Astrocyte (in vitro differentiated cells and primary cell): ENCODE data around the gene CACNB4. TPM values are rescaled to one million over a fixed set of nuclear protein-coding genes. Genes with fewer than 3 reads are reported as not detected.

Experiments used
- DNase-seq: peaks from one replicate; pipeline ENCODE4 v3.0.0-alpha.2; 2010; ENCODE audit warnings: low read depth
- FAIRE-seq: peaks from 2 replicates; lab custom pipeline; 2011; peaks lifted over from hg19 to GRCh38; lab: Jason Lieb, UNC
- H2AFZ ChIP-seq: 2 replicates; pipeline ENCODE4 v1.6.0; 2012; ENCODE audit warnings: low read depth, low read length, inconsistent platforms
- H3K27ac ChIP-seq: 2 replicates; pipeline ENCODE4 v1.5.1; 2011; ENCODE audit warnings: low read depth, low read length, inconsistent platforms
- H3K27me3 ChIP-seq: 2 replicates; pipeline ENCODE4 v1.6.0; 2011; ENCODE audit warnings: low read length, inconsistent platforms; ENCODE audit not compliant: insufficient read depth
- H3K36me3 ChIP-seq: 2 replicates; pipeline ENCODE4 v1.5.1; 2011; ENCODE audit warnings: low read length, inconsistent platforms; ENCODE audit not compliant: insufficient read depth
- H3K4me1 ChIP-seq: 2 replicates; pipeline ENCODE4 v1.5.1; 2011; ENCODE audit warnings: low read length, inconsistent platforms; ENCODE audit not compliant: insufficient read depth
- H3K4me2 ChIP-seq: 2 replicates; pipeline ENCODE4 v1.6.0; 2012; ENCODE audit warnings: low read length, inconsistent platforms
- H3K4me3 ChIP-seq: 2 replicates; pipeline ENCODE4 v1.5.1; 2011; ENCODE audit warnings: low read depth, mild to moderate bottlenecking, low read length, inconsistent platforms; ENCODE audit not compliant: insufficient read depth
- H3K79me2 ChIP-seq: 2 replicates; pipeline ENCODE4 v1.6.0; 2012; ENCODE audit warnings: mild to moderate bottlenecking, low read length, inconsistent platforms; ENCODE audit not compliant: insufficient read depth
- H3K9ac ChIP-seq: 2 replicates; pipeline ENCODE4 v1.6.0; 2012; ENCODE audit warnings: mild to moderate bottlenecking, low read length, inconsistent platforms
- H3K9me3 ChIP-seq: 2 replicates; pipeline ENCODE4 v1.5.1; 2012; ENCODE audit warnings: low read depth, mild to moderate bottlenecking, low read length, inconsistent platforms; ENCODE audit not compliant: insufficient read depth
- H4K20me1 ChIP-seq: 2 replicates; pipeline ENCODE4 v1.6.0; 2012; ENCODE audit warnings: low read length, inconsistent platforms; ENCODE audit not compliant: insufficient read depth
- H3K27ac Mint-ChIP-seq: one replicate; pipeline ENCODE4 v1.8.0; 2021; ENCODE audit warnings: mild to moderate bottlenecking, mixed read lengths; ENCODE audit not compliant: unreplicated experiment
- H3K27me3 Mint-ChIP-seq: one replicate; pipeline ENCODE4 v1.8.0; 2021; ENCODE audit warnings: low read depth, mixed read lengths; ENCODE audit not compliant: unreplicated experiment
- H3K36me3 Mint-ChIP-seq: one replicate; pipeline ENCODE4 v1.8.0; 2021; ENCODE audit warnings: low read depth, mixed read lengths; ENCODE audit not compliant: unreplicated experiment
- H3K4me1 Mint-ChIP-seq: one replicate; pipeline ENCODE4 v1.8.0; 2021; ENCODE audit warnings: low read depth, mixed read lengths; ENCODE audit not compliant: unreplicated experiment
- H3K4me3 Mint-ChIP-seq: one replicate; pipeline ENCODE4 v1.8.0; 2021; ENCODE audit warnings: mild to moderate bottlenecking, moderate library complexity, mixed read lengths; ENCODE audit not compliant: unreplicated experiment
- H3K9me3 Mint-ChIP-seq: one replicate; pipeline ENCODE4 v1.8.0; 2021; ENCODE audit warnings: mild to moderate bottlenecking, mixed read lengths; ENCODE audit not compliant: unreplicated experiment
- EZH2 ChIP-seq: IDR thresholded peaks from 2 replicates; pipeline ENCODE4 v1.6.1; 2012; ENCODE audit warnings: mild to moderate bottlenecking, low read length, inconsistent platforms; ENCODE audit not compliant: insufficient read depth
- total RNA-seq: library from RNA; stranded (reverse); gene quantifications from 2 replicates; pipeline ENCODE4 v1.2.1, GENCODE V29; 2021
- TF ChIP-seq, protein P1 (sequence below): IDR thresholded peaks from 2 replicates; pipeline ENCODE4 v1.5.1; 2011; ENCODE audit warnings: low read depth, mild to moderate bottlenecking, inconsistent platforms, low read length, moderate library complexity; ENCODE audit not compliant: insufficient read depth

CACNB4 gene
- total RNA-seq, 1 donor from 2014 or later, result 1.8 TPM

DNA sequence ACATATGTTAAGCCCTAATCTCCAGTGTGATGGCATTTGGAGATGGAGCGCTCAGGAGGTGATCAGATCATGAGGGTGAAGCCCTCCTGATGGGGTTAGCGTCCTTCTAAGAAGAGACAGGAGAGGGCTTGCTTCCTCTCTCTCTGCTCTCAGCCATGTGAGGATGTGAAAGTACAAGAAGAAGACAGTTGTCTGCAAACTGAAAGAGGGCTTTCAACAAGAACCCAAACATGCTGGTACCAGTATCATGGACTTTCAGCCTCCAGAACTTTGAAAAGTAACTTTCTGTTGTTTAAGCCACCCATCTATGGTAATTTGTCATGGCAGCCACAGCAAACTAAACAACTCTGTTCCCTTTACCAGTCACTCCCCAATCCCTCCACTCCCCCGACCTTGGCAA is 47.4 kb downstream of the CACNB4 start:
- peaks cover 11% of the 10 kb centered on the region for H3K27me3 Mint-ChIP-seq
- H3K4me1 ChIP-seq, result peaks cover 8% of the 10 kb centered on the region
- H3K9me3 Mint-ChIP-seq, result no peaks in the 10 kb centered on the region
- FAIRE-seq (no peak), DNase-seq (no peak)
- H3K27ac Mint-ChIP-seq, result no peak overlapping the region
- H3K4me2 ChIP-seq, result no peak overlapping the region
- H4K20me1 ChIP-seq, result no peaks in the 10 kb centered on the region
- TF ChIP-seq EZH2, result no peak
- TF ChIP-seq, protein P1, sequence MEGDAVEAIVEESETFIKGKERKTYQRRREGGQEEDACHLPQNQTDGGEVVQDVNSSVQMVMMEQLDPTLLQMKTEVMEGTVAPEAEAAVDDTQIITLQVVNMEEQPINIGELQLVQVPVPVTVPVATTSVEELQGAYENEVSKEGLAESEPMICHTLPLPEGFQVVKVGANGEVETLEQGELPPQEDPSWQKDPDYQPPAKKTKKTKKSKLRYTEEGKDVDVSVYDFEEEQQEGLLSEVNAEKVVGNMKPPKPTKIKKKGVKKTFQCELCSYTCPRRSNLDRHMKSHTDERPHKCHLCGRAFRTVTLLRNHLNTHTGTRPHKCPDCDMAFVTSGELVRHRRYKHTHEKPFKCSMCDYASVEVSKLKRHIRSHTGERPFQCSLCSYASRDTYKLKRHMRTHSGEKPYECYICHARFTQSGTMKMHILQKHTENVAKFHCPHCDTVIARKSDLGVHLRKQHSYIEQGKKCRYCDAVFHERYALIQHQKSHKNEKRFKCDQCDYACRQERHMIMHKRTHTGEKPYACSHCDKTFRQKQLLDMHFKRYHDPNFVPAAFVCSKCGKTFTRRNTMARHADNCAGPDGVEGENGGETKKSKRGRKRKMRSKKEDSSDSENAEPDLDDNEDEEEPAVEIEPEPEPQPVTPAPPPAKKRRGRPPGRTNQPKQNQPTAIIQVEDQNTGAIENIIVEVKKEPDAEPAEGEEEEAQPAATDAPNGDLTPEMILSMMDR, result no peak
- no peak overlapping the region for H3K4me3 ChIP-seq
- peaks cover 9% of the 10 kb centered on the region for H3K4me1 Mint-ChIP-seq
- no peaks in the 10 kb centered on the region for H3K36me3 ChIP-seq
- H3K27ac ChIP-seq, result no peak overlapping the region
- no peak overlapping the region for H2AFZ ChIP-seq
- no peak overlapping the region for H3K4me3 Mint-ChIP-seq
- no peaks in the 10 kb centered on the region for H3K9me3 ChIP-seq
- peaks cover 2% of the 10 kb centered on the region for H3K36me3 Mint-ChIP-seq
- H3K27me3 ChIP-seq, result peaks cover 27% of the 10 kb centered on the region
- H3K9ac ChIP-seq, result no peak overlapping the region
- H3K79me2 ChIP-seq, result no peaks in the 10 kb centered on the region

DNA sequence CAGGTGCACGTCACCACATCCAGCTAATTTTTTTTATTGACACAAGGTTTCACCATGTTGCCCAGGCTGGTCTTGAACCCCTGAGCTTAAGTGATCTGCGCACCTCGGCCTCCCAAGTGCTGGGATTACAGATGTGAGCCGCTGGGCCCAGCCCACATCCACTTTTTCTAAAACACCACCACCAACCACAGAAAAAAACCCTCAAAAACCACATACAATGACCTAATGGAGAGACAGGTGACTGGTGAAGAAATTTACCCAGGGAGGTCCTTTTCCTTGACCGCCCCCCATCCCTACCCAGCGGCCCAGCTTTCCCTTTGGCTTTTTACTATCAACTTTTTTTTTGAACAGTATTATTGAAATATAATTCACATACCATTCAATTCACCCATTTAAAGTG is 47.9 kb downstream of the CACNB4 start:
- FAIRE-seq (no peak), DNase-seq (no peak)
- Mint-ChIP-seq H3K4me3 (no peak overlapping the region), H3K4me1 (peaks cover 6% of the 10 kb centered on the region), H3K27ac (no peak overlapping the region), H3K27me3 (peaks cover 11% of the 10 kb centered on the region), H3K9me3 (no peaks in the 10 kb centered on the region), H3K36me3 (peaks cover 2% of the 10 kb centered on the region)
- no peak for TF ChIP-seq EZH2
- TF ChIP-seq, protein P1, result no peak
- no peak overlapping the region for H3K9ac ChIP-seq
- no peaks in the 10 kb centered on the region for H4K20me1 ChIP-seq
- peaks cover 29% of the 10 kb centered on the region for H3K27me3 ChIP-seq
- no peak overlapping the region for H2AFZ ChIP-seq
- no peaks in the 10 kb centered on the region for H3K36me3 ChIP-seq
- H3K4me1 ChIP-seq, result peaks cover 8% of the 10 kb centered on the region
- H3K9me3 ChIP-seq, result no peaks in the 10 kb centered on the region
- no peak overlapping the region for H3K4me2 ChIP-seq
- H3K79me2 ChIP-seq, result no peaks in the 10 kb centered on the region
- H3K4me3 ChIP-seq, result no peak overlapping the region
- no peak overlapping the region for H3K27ac ChIP-seq

DNA sequence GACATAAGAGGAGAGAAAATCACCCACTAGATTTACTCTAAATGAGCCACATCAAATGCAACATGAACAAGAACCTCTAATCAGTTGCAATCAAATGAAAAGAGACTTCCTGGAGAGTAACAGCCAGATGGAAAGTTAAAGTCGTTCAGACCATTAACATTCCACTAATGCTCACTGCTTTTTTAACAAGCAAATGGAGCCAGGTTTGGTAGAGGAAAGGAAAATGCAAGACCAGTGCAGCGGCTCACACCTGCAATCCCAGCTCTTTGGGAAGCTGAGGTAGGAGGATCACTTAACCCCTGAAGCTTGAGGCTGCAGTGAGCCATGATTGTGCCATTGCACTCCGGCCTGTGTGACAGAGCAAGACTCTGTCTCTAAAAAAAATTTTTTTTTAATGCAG is 48.5 kb downstream of the CACNB4 start:
- Mint-ChIP-seq H3K27me3 (peaks cover 11% of the 10 kb centered on the region), H3K4me1 (peaks cover under 1% of the 10 kb centered on the region), H3K27ac (no peak overlapping the region), H3K4me3 (no peak overlapping the region), H3K36me3 (peaks cover 2% of the 10 kb centered on the region), H3K9me3 (no peaks in the 10 kb centered on the region)
- TF ChIP-seq, protein P1, result no peak
- no peak for TF ChIP-seq EZH2
- FAIRE-seq (no peak), DNase-seq (no peak)
- H3K9ac ChIP-seq, result no peak overlapping the region
- H2AFZ ChIP-seq, result no peak overlapping the region
- no peak overlapping the region for H3K27ac ChIP-seq
- H3K4me3 ChIP-seq, result no peak overlapping the region
- H3K79me2 ChIP-seq, result no peaks in the 10 kb centered on the region
- no peaks in the 10 kb centered on the region for H4K20me1 ChIP-seq
- no peaks in the 10 kb centered on the region for H3K9me3 ChIP-seq
- H3K27me3 ChIP-seq, result peaks cover 29% of the 10 kb centered on the region
- H3K36me3 ChIP-seq, result no peaks in the 10 kb centered on the region
- H3K4me2 ChIP-seq, result no peak overlapping the region
- H3K4me1 ChIP-seq, result peaks cover 5% of the 10 kb centered on the region
